GM10266 (cell line): ENCODE measurements around the gene IBA57.

Experiments
- DNase-seq: peaks from one replicate; pipeline ENCODE4 v3.0.0; 2012; ENCODE audit errors: extremely low spot score
- TF ChIP-seq, protein P1 (sequence below): IDR thresholded peaks from 2 replicates; pipeline ENCODE4 v1.5.1; 2012; ENCODE audit warnings: mild to moderate bottlenecking, low read depth; ENCODE audit not compliant: control insufficient read depth, insufficient read depth; ENCODE audit errors: missing control alignments

The IBA57 gene

DNA sequence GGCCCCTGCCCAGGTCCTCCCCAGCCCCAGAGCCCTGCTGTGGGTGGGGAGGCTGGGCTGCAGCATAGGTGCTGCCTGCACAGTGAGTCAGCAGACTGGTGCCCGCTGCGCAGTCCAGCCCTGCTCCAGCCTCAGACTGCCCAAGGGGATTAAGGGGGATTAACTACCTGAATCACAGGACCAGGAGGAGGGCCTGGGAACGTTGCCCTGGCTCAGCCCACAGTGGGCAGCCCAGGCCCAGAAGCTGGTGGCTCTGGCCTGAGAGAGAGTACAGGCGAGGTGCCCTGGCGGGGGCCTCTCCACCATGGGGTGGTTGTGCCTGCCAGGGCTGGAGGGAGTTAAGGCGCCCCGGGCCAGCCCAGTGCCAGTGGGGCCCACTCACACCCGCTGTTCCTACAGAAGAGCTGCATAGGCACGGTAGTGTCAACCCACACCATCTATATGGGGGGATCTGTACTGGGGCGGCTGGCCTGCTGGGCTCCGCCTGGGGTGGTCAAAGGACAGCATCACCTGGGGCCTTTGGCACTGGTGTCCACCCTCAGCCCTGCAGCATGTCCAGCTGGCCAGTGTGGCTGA lies 44.6 kb downstream of the IBA57 start:
- no peak for DNase-seq
- TF ChIP-seq, protein P1, sequence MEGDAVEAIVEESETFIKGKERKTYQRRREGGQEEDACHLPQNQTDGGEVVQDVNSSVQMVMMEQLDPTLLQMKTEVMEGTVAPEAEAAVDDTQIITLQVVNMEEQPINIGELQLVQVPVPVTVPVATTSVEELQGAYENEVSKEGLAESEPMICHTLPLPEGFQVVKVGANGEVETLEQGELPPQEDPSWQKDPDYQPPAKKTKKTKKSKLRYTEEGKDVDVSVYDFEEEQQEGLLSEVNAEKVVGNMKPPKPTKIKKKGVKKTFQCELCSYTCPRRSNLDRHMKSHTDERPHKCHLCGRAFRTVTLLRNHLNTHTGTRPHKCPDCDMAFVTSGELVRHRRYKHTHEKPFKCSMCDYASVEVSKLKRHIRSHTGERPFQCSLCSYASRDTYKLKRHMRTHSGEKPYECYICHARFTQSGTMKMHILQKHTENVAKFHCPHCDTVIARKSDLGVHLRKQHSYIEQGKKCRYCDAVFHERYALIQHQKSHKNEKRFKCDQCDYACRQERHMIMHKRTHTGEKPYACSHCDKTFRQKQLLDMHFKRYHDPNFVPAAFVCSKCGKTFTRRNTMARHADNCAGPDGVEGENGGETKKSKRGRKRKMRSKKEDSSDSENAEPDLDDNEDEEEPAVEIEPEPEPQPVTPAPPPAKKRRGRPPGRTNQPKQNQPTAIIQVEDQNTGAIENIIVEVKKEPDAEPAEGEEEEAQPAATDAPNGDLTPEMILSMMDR: no peak

DNA sequence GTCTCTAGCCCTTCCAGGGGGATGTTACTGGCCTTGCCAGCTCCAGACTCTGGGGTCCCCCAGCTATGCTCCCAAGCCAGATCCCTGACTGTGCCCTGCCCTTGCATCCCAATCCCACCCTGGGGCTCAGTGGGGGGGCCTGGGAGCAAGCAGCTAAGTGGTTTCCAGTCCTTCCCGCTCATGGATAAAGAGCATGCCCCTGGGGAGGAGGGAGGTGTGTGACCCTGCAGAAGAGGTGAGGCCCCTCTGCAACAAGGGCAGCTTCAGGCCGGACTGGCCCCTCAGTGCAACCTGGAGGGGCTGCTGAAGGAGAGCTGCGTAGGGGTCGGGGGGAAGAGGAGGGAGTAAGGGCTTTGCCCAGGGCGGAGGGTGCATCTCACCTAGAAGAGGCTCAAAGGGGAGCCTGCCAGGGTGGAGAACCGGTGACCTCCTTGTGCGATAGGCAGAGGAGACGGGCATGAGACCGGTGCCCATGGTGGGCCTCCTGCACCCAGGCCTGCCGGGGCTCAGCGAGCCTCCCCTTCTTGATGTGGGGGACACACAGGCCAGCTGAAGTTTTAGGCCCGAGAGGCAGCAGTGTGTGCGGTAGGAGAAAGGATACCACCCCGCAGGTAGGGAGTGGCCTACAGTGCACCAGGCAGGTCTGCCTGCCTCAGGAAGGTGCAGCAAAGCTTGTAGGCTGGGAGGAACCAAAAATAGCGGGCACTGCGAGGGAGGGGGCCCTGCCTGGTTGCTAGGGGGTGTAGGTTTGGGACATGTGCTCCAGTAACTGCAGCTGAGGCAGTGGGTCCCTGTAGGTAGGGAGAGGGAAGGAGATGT lies 45.3 kb downstream of the IBA57 start:
- TF ChIP-seq, protein P1: no peak
- peak; percentile 44 for DNase-seq

DNA sequence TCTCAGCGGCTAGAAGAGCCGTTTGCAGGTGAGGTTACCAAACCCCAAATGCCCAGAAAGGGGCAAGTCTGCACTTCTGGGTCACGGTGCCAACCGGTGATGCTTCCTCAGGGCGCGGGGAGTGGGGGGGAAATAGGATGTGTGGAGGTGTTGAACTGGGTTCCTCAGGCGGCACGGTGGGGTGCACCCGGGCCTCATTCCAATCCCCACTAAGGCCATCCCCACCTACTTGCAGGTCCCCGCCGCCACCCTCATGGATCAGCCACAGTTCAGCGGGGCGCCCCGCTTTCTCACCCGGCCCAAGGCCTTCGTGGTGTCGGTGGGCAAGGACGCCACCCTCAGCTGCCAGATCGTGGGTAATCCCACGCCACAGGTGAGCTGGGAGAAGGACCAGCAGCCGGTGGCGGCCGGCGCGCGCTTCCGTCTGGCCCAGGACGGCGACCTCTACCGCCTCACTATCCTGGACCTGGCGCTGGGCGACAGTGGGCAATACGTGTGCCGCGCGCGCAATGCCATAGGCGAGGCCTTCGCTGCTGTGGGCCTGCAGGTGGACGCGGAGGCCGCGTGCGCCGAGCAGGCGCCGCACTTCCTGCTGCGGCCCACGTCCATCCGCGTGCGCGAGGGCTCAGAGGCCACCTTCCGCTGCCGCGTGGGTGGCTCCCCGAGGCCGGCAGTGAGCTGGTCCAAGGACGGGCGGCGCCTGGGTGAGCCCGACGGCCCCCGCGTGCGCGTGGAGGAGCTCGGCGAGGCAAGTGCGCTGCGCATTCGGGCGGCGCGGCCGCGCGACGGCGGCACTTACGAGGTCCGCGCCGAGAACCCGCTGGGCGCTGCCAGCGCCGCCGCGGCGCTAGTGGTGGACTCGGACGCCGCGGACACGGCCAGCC lies 46.2 kb downstream of the IBA57 start:
- peak; percentile 47 for DNase-seq
- TF ChIP-seq, protein P1: no peak

DNA sequence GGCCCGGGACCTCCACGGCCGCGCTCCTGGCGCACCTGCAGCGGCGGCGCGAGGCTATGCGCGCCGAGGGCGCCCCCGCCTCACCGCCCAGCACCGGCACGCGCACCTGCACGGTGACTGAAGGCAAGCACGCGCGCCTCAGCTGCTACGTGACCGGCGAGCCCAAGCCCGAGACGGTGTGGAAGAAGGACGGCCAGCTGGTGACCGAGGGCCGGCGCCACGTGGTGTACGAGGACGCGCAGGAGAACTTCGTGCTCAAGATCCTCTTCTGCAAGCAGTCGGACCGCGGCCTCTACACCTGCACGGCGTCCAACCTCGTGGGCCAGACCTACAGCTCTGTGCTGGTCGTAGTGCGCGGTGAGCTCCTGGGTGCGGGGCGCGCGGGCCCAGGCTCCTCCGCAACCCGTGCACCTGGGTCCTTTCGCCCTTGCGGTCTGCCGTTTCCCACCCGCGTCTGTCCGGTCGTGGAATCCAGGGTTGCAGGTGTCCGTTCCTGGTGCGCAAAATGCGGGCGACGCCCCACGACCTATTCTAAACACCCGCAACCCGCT lies 46.9 kb downstream of the IBA57 start:
- DNase-seq: no peak

DNA sequence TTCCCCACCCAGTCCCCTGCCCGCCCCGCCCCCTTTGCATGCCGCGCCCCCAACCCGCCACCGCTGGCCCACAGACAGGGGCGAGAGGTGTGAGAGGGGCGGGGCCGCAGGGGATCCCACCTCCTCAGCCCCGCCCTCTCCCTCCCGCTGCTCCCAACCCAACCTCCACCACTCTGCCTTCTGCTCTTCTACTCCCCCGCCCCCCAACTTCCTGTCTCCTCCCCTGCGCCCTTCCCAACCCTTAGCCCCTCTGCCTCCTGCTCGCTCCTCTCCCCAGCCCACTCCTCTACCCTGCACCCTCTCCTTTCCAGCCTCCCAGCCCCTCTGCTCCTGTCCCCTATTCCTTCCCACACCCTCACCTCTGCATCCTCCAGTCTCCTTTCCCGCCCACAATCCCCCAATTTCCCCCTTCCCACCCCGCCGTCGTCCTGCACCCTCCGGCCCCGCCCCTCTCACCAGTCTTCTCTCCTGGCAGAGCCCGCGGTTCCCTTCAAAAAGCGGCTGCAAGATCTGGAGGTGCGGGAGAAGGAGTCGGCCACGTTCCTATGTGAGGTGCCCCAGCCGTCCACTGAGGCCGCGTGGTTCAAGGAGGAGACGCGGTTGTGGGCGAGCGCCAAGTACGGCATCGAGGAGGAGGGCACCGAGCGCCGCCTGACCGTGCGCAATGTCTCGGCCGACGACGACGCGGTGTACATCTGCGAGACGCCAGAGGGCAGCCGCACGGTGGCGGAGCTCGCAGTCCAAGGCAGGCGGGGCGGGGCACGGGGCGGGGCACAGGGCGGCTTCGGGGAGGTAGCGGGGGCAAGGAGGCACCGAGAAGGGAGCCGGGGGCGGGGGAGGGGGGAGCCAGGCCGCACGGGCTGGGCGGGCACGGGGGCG lies 47.6 kb downstream of the IBA57 start:
- DNase-seq: peak; percentile 95
- TF ChIP-seq, protein P1: peak; percentile 81

More for the DNA sequence above, 46.9 kb downstream of the IBA57 start:
- TF ChIP-seq, protein P1: no peak
